ENCODE results near the gene CTDSP2.
"Not testable (repeated sequence)": the region's sequence is repeated elsewhere in the genome, so short reads cannot be mapped to it uniquely, and the experiment has no call there.

CTDSP2 gene

GRCh38 chr12:57835366-57836288 is 10.9 kb downstream of the CTDSP2 start:
- no peak for DNase-seq (ENCODE audit: low read depth)

DNA sequence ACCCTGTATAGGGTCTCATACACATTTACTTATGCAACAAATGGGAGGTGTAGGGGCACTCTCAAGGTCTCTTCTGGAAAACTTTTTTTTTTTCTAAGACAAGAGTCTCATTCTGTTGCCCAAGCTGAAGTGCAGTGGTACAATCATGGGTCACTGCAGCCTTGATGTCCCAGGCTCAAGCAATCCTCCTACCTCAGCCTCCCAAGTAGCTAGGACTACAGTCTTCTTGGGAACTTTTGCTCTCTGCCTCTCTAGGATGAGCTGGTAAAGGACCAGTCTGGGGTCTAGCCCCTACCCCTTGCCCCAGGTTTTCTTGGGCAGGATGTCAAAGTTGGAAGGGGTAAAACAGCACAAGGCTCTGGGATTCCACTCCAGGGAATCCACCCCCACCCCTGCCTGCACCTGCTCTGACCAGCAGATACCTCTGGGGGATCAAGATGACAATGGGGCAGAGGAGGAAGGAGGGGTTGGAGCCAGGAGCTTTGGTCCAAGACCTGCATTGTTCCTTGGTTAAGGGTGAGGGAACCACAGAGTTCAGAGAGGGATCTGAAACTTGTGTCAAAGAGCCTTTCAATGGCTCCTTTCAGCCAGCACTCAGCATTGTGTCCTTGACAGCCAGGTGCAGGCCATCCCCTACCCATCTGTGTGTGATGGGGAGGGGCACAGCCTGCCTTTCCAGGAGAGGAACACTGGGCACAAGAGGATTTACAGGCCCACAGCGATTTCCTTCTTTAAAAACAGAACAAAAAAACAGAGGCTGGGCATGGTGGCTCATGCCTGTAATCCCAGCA is 12.2 kb downstream of the CTDSP2 start:
- no peak for DNase-seq (ENCODE audit: low read depth)

DNA sequence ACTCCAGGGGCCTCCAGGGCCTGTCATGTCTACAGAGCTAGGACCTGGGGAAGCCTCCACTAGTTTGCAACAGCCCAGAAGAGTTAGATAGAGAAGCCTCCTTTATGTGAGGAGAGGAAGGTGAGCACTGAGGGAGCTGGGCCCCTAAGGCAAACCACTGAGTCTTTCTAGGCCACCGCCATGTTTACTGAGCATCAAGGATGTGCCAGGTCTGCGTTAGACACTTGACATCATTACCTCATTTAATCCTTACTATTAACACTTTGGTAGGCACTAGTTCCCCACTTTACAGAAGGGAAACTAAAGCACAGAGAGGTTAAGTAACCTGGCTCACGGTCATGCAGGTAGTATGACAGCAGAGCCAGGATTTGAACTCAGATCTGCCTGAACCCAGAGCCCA is 12.9 kb downstream of the CTDSP2 start:
- no peak for DNase-seq (ENCODE audit: low read depth)

GRCh38 chr12:57832966-57833365 is 13.6 kb downstream of the CTDSP2 start:
- DNase-seq (ENCODE audit: low read depth): peak; percentile 61

DNA sequence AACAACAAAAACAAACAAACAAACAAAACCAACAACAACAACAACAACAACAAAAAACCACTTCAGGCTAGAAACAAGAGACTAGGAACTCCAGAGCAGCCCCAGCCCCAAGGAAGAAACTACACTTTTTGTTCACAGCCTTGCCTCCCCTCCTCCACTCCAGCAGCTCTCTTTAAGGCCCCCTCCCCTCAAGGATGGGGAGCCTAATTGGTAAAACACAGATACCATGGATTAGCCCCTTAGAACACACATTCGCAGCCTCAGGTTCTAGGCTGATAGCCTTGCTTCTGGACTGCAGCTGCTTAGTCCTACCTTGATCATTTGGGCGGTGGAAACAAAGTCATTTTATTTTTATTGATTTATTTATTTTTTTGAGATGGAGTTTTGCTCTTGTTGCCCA is 16.1 kb downstream of the CTDSP2 start:
- DNase-seq (ENCODE audit: low read depth): no peak

GRCh38 chr12:57829025-57829777 is 17.3 kb downstream of the CTDSP2 start:
- no peak for DNase-seq (ENCODE audit: low read depth)

DNA sequence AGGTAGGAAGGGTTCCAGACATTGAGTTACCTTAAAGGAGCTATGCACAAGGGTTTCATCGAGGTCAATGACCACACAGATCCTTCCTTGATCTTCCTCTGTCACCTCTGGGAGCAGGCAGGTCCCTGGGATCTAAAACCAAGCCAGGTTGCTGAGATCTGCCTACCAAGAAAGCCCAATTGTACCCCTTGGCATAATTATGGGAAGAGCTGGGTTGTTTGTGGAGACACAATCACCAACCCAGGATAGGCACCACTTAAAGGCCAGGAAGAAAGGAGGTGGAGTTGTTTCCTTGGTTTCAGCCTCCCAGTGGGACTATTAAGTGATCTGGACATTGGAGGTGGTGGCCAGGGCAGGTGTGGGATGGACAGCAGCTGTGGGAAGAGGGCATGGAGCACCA is 19.6 kb downstream of the CTDSP2 start:
- DNase-seq (ENCODE audit: low read depth): no peak

- no peak for DNase-seq (ENCODE audit: low read depth)
Measured at GRCh38 chr12:57826400-57826799, 20.1 kb downstream of the CTDSP2 start.

DNA sequence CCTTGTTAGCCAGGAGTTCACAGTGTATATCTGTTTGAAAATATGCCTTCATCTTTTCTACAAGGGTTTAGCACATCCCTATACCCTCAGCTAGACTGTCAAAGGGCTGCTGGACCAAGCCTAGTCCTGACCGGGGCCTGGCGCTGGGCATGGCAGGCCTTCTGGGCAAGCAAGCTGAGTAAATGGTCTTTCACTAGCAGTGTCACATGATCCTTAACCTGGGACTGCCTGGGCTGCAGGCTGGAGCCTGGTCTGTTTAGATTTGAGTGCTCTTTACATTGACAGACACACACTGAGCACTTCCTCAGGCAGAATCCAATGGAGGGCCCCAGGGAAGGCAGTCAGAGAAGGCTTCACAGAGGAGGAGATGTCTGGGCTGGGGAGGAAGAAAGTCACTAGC is 21.1 kb downstream of the CTDSP2 start:
- no peak for DNase-seq (ENCODE audit: low read depth)

DNA sequence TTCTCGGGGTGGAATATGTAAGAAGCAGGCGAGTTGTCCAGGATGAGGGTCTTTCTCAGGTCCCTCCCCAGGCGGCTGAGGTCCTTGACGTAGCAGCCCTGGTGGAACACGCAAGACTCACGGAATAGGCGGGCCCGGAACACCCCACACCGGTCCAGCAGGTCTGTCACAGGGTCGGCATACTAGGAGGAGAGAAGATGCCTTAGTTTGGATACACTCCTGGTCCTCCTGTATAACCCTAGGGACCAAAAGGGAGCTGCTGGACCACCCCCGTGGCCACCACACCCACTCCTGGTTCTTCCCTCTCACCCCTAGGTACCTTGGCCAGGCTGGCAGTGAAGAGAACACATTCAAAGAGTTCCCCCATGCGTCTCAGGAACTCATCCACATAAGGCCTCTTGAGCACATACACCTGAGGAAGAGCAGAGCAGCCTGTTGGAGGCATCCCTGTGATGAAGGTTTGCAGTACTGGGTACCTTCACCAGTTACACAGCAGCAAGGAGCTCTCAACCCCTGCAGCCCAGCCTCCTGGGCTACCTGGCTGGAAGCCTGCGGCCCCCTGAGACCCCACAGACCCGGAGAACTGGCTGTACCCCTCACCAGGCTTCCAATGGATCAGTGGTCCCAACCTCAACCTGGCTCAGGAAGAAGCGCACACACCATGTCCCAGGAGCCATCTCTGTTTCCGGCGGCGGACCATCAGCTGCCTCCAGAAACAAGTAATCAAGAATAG is 22.5 kb downstream of the CTDSP2 start:
- DNase-seq (ENCODE audit: low read depth): no peak

- no peak for DNase-seq (ENCODE audit: low read depth)
Measured at GRCh38 chr12:57823131-57823907, 23.2 kb downstream of the CTDSP2 start.

- no peak for DNase-seq (ENCODE audit: low read depth)
Measured at GRCh38 chr12:57822392-57823130, 24.0 kb downstream of the CTDSP2 start.

DNA sequence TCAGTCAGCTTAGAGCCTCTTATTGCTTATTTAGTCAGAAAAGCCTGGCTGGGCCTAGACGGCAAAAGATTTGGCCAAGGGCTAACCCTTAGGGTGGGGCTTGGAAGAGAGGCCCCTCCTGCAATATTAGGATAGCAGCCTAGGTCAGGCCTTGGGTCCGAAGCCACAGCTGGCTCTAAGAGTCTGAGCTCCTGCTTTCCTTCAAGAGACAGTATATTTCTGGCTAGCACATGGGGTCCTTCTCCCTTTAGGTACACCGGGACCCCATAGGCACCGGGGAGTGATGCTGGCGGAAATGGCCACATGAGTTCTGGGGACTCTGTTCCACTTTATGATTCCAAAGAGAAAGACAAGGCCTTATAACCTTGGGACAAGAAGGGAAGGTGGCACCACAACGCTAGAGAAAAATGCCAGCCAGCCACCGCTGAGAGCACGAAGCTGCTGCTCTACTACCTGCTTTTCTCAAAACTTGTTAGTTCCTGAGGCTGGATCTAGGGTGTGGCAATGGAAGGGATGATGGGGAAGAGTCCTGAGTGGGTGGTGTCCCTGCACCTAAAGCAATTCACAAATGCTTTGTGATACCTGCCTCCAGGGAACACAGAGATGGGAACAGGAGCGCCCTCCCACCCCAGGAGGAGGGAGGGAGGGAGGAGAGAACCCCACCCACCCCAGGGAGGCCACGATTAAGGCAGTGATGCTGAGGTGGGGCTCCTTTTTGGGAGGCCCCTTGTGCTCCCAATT is 24.9 kb downstream of the CTDSP2 start:
- DNase-seq (ENCODE audit: low read depth): no peak

DNA sequence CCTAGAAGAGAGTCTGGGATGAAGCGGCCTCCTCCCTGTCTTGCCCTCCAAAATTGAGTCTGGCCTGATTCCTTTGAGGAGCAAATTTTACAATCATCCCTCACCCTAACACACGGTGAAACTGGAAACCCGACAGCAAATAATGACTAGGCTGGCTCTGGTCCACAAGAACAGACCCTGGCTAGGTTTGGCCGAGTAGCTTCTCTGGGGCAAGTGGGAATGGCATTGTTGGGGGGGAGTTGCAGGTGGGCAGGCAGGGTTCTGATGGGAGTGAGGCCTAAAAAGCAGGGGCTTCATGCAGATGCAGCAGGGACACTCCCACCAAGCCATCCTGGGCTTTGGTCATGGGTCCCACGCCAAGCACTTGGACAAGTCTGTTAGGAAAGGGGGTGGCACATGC is 25.5 kb downstream of the CTDSP2 start:
- DNase-seq (ENCODE audit: low read depth): not testable (repeated sequence)

GRCh38 chr12:57820119-57820518 is 26.4 kb downstream of the CTDSP2 start:
- not testable (repeated sequence) for DNase-seq (ENCODE audit: low read depth)

GRCh38 chr12:57817990-57818331 is 28.6 kb downstream of the CTDSP2 start:
- not testable (repeated sequence) for DNase-seq (ENCODE audit: low read depth)

DNA sequence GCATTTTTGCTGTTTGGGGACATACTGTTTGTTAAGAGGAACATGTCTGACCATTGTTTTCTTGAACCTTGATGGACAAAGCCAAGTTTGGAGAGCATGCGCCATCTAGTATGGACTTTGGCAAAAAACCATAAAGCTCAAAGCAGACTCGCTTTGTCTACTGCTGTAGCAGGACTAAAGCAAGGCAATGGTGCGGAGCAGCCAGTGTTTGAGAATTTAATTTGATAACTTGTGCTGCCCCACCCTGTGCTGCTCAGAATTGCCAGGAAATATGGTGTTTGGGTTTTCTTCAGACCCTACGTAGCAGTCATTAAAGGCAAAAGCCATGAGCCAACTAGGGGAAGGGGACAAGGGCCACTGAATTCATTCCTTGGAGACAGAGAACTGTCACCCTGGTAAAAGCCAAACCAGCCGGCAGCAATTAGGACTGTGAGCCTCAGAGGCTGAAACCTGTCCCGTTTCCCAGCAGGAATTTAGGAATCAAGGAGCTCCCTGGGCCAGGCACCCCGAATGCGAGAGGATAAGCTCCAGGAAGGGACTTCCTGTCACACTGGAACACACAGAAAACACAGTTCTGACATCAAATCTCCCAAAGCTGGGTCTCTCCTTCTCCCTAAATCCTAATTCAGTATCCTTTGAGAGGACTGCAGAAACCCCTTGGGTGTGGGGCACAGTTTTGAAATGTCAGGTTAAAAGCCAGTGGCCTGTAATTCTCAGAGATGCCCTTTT is 29.1 kb downstream of the CTDSP2 start:
- no peak for DNase-seq (ENCODE audit: low read depth)

GRCh38 chr12:57816855-57817151 is 29.7 kb downstream of the CTDSP2 start:
- DNase-seq (ENCODE audit: low read depth): no peak
